SU-DHL-6 (cell line): ENCODE results near the gene GALE.

Experiments
- H2AFZ ChIP-seq: fragments of 200-600 bp; sonication (generic); 2 replicates; pipeline ENCODE4 v1.6.1; 2014; ENCODE audit warnings: low read depth, mild to moderate bottlenecking, moderate library complexity, mixed read lengths, antibody characterized with exemption, low read length; ENCODE audit not compliant: severe bottlenecking
- H3F3A ChIP-seq: fragments of 200-600 bp; shearing (Covaris generic); 2 replicates; pipeline ENCODE4 v1.6.0; 2016; ENCODE audit warnings: antibody characterized with exemption, mild to moderate bottlenecking; ENCODE audit not compliant: insufficient read depth
- H3K27ac ChIP-seq: fragments of 200-600 bp; sonication (generic); 2 replicates; pipeline ENCODE4 v1.5.1; 2016; ENCODE audit warnings: low read depth, mild to moderate bottlenecking, low read length, moderate library complexity, mixed read lengths
- H3K27me3 ChIP-seq: fragments of 200-600 bp; sonication (generic), shearing (Covaris generic); 2 replicates; pipeline ENCODE4 v1.6.0; 2014; ENCODE audit warnings: mild to moderate bottlenecking, low read length
- H3K36me3 ChIP-seq: fragments of 200-600 bp; sonication (generic); 2 replicates; pipeline ENCODE4 v1.6.1; 2014; ENCODE audit warnings: mild to moderate bottlenecking, low read length, mixed read lengths
- H3K4me2 ChIP-seq: fragments of 300-600, 200-600 bp; shearing (Covaris generic), sonication (generic); 2 replicates; pipeline ENCODE4 v1.6.0; 2014; ENCODE audit warnings: low read length, low read depth, mild to moderate bottlenecking; ENCODE audit not compliant: poor library complexity, severe bottlenecking
- H3K4me3 ChIP-seq: fragments of 200-600 bp; sonication (generic); 2 replicates; pipeline ENCODE4 v1.5.1; 2014; ENCODE audit warnings: antibody characterized with exemption, low read length, mild to moderate bottlenecking, mixed read lengths; ENCODE audit not compliant: insufficient read depth, poor library complexity, severe bottlenecking
- H3K79me2 ChIP-seq: fragments of 200-600 bp; sonication (generic); 2 replicates; pipeline ENCODE4 v1.6.1; 2014; ENCODE audit warnings: mild to moderate bottlenecking, low read length, moderate library complexity; ENCODE audit not compliant: insufficient read depth
- H3K9ac ChIP-seq: fragments of 200-600 bp; sonication (generic); 2 replicates; pipeline ENCODE4 v1.7.0; 2014; ENCODE audit warnings: mild to moderate bottlenecking, low read length
- H3K9me2 ChIP-seq: fragments of 200-600 bp; sonication (generic); replicated peaks from 2 replicates; pipeline ENCODE4 v1.6.1; 2014; ENCODE audit warnings: low read length; ENCODE audit not compliant: insufficient read depth
- H3K9me3 ChIP-seq: fragments of 200-600 bp; sonication (generic); 2 replicates; pipeline ENCODE4 v1.6.1; 2014; ENCODE audit warnings: low read length, mixed read lengths; ENCODE audit not compliant: insufficient read depth
- H4K20me1 ChIP-seq: fragments of 200-600 bp; sonication (generic); 2 replicates; pipeline ENCODE4 v1.6.1; 2014; ENCODE audit warnings: low read depth, mild to moderate bottlenecking, antibody characterized with exemption, low read length, moderate library complexity, mixed read lengths
- CTCF ChIP-seq: fragments of 200-600 bp; sonication (generic); IDR thresholded peaks from one replicate; pipeline ENCODE4 v1.5.1; 2017; ENCODE audit warnings: antibody characterized with exemption, mild to moderate bottlenecking, low read length, moderate library complexity; ENCODE audit not compliant: insufficient read depth, poor library complexity, severe bottlenecking
- EZH2phosphoT487 ChIP-seq: fragments of 200-600 bp; sonication (generic), shearing (Covaris generic); conservative IDR thresholded peaks from 2 replicates; pipeline ENCODE4 v1.6.1; 2018; ENCODE audit warnings: mild to moderate bottlenecking, antibody characterized with exemption, low read length, moderate library complexity, mixed read lengths

The GALE gene

GRCh38 chr1:23845163-23845562, 44.6 kb upstream of the GALE start:
- Histone ChIP-seq H3K9me2 (no peaks in the 10 kb centered on the region), H3K9me3 (no peaks in the 10 kb centered on the region)
- TF ChIP-seq CTCF (no peak), EZH2phosphoT487 (no peak)

GRCh38 chr1:23843644-23844043, 43.1 kb upstream of the GALE start:
- Histone ChIP-seq H4K20me1 (no peaks in the 10 kb centered on the region), H3K9me3 (no peaks in the 10 kb centered on the region), H3K27me3 (no peaks in the 10 kb centered on the region), H3K9me2 (no peaks in the 10 kb centered on the region), H3K79me2 (no peaks in the 10 kb centered on the region), H3F3A (peaks cover 3% of the 10 kb centered on the region; the same call in 1 of the 2 replicates), H3K4me2 (no peak overlapping the region), H3K36me3 (peaks cover 7% of the 10 kb centered on the region; the same call in 1 of the 2 replicates), H3K27ac (no peak overlapping the region), H3K4me3 (no peak overlapping the region), H2AFZ (no peak overlapping the region), H3K9ac (no peak overlapping the region)
- TF ChIP-seq EZH2phosphoT487 (no peak), CTCF (no peak)

More at GRCh38 chr1:23845163-23845562, 44.6 kb upstream of the GALE start:
- no peaks in the 10 kb centered on the region for H4K20me1 ChIP-seq
- no peak overlapping the region for H2AFZ ChIP-seq
- no peak overlapping the region for H3K27ac ChIP-seq
- peaks cover 7% of the 10 kb centered on the region; the same call in 1 of the 2 replicates for H3K36me3 ChIP-seq
- H3K4me3 ChIP-seq = no peak overlapping the region
- H3K79me2 ChIP-seq = no peaks in the 10 kb centered on the region
- H3K27me3 ChIP-seq = no peaks in the 10 kb centered on the region
- H3F3A ChIP-seq = 0 out of 2 replicates have a peak, but pooled peaks cover 3% of the 10 kb centered on the region
- no peak overlapping the region for H3K9ac ChIP-seq
- H3K4me2 ChIP-seq = no peak overlapping the region

GRCh38 chr1:23838401-23838866, 37.9 kb upstream of the GALE start:
- Histone ChIP-seq H3K4me3 (peak overlapping the region; percentile 42), H3K9ac (peak overlapping the region; percentile 37), H4K20me1 (no peaks in the 10 kb centered on the region), H3K79me2 (no peaks in the 10 kb centered on the region), H3K4me2 (peak overlapping the region; percentile 98), H2AFZ (peak overlapping the region; percentile 90), H3K9me2 (no peaks in the 10 kb centered on the region), H3F3A (peaks cover 11% of the 10 kb centered on the region; the same call in 1 of the 2 replicates), H3K27me3 (no peaks in the 10 kb centered on the region), H3K36me3 (no peaks in the 10 kb centered on the region), H3K9me3 (no peaks in the 10 kb centered on the region), H3K27ac (peak overlapping the region; percentile 48; the same call in 1 of the 2 replicates)
- TF ChIP-seq EZH2phosphoT487 (no peak), CTCF (no peak)
